Glomerular endothelial cell (primary cell): ENCODE results near the gene PDGFB. TPM values are rescaled to one million over a fixed set of nuclear protein-coding genes. Genes with fewer than 3 reads are reported as not detected.

Experiments
- DNase-seq: peaks from one replicate; pipeline ENCODE4 v3.0.0-alpha.2; 2011; ENCODE audit warnings: low read depth, low spot score; ENCODE audit errors: extremely low read depth
- total RNA-seq: library from RNA; depleted of rRNA; stranded (reverse); fragments of >200 nt; gene quantifications from 2 replicates; pipeline ENCODE4 v1.2.3, GENCODE V29; 2015

The PDGFB gene
- total RNA-seq, 1 donor from 2014 or later = 333 TPM

GRCh38 chr22:39278040-39278439 lies 33.3 kb upstream of the PDGFB start:
- DNase-seq = no peak

GRCh38 chr22:39277142-39277607 lies 32.4 kb upstream of the PDGFB start:
- no peak for DNase-seq

- no peak for DNase-seq
Observed at GRCh38 chr22:39276440-39277141, 31.8 kb upstream of the PDGFB start.

- no peak for DNase-seq
Observed at GRCh38 chr22:39275814-39276439, 31.1 kb upstream of the PDGFB start.

GRCh38 chr22:39273950-39274887 lies 29.4 kb upstream of the PDGFB start:
- DNase-seq = no peak

- no peak for DNase-seq
Observed at GRCh38 chr22:39270792-39271191, 26.0 kb upstream of the PDGFB start.

- no peak for DNase-seq
Observed at GRCh38 chr22:39270280-39270679, 25.5 kb upstream of the PDGFB start.

GRCh38 chr22:39269095-39269790 lies 24.5 kb upstream of the PDGFB start:
- no peak for DNase-seq

GRCh38 chr22:39268645-39269044 lies 23.9 kb upstream of the PDGFB start:
- DNase-seq = no peak

- DNase-seq = no peak
Observed at GRCh38 chr22:39267974-39268373, 23.2 kb upstream of the PDGFB start.

GRCh38 chr22:39266398-39267030 lies 21.7 kb upstream of the PDGFB start:
- DNase-seq = no peak

GRCh38 chr22:39265143-39265886 lies 20.5 kb upstream of the PDGFB start:
- no peak for DNase-seq

GRCh38 chr22:39264349-39265038 lies 19.7 kb upstream of the PDGFB start:
- no peak for DNase-seq

- DNase-seq = no peak
Observed at GRCh38 chr22:39263626-39264348, 19.0 kb upstream of the PDGFB start.

- no peak for DNase-seq
Observed at GRCh38 chr22:39259666-39260065, 14.9 kb upstream of the PDGFB start.

GRCh38 chr22:39257901-39258475 lies 13.2 kb upstream of the PDGFB start:
- no peak for DNase-seq

- DNase-seq = no peak
Observed at GRCh38 chr22:39256979-39257378, 12.2 kb upstream of the PDGFB start.

- DNase-seq = no peak
Observed at GRCh38 chr22:39256186-39256552, 11.4 kb upstream of the PDGFB start.
